ENCODE results near the gene RUSC2.

- TF ChIP-seq, protein P1, sequence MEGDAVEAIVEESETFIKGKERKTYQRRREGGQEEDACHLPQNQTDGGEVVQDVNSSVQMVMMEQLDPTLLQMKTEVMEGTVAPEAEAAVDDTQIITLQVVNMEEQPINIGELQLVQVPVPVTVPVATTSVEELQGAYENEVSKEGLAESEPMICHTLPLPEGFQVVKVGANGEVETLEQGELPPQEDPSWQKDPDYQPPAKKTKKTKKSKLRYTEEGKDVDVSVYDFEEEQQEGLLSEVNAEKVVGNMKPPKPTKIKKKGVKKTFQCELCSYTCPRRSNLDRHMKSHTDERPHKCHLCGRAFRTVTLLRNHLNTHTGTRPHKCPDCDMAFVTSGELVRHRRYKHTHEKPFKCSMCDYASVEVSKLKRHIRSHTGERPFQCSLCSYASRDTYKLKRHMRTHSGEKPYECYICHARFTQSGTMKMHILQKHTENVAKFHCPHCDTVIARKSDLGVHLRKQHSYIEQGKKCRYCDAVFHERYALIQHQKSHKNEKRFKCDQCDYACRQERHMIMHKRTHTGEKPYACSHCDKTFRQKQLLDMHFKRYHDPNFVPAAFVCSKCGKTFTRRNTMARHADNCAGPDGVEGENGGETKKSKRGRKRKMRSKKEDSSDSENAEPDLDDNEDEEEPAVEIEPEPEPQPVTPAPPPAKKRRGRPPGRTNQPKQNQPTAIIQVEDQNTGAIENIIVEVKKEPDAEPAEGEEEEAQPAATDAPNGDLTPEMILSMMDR (IDR thresholded peaks at IDR 0.05) = no peak
- no peak for TF ChIP-seq POLR2A (IDR thresholded peaks at IDR 0.05)
Measured at GRCh38 chr9:35476596-35476995, 13.3 kb upstream of the RUSC2 start.

Measured in esophagus squamous epithelium (tissue), 4 donors.